B cell (primary cell): ENCODE results near the gene PLA2G10. TPM values are rescaled to one million over a fixed set of nuclear protein-coding genes. Genes with fewer than 3 reads are reported as not detected.

ENCODE experiments used
- ATAC-seq: fragments of 200-7000 bp; cut with Tn5 transposase; one replicate; pipeline ENCODE4 v1.10.0; 2021; ENCODE audit warnings: low read depth, mild to moderate bottlenecking, moderate number of reproducible peaks, moderate library complexity
- CTCF ChIA-PET: fragments of 350-600 bp; sonication (Branson Sonifier 250); formaldehyde crosslinking; loops from one replicate; lab custom pipeline; 2021; ENCODE audit warnings: antibody characterized with exemption, inconsistent platforms; lab: Charles Lee
- POLR2A ChIA-PET: fragments of 350-600 bp; sonication (Branson Sonifier 250); formaldehyde crosslinking; loops from one replicate; lab custom pipeline; 2021; ENCODE audit warnings: antibody characterized with exemption; lab: Charles Lee
- DNase-seq: peaks from one replicate; pipeline ENCODE4 v3.0.0; 2013
- H2AFZ ChIP-seq: 2 replicates; pipeline ENCODE4 v1.6.1; 2012; ENCODE audit warnings: mild to moderate bottlenecking, low read depth, low read length; ENCODE audit not compliant: insufficient read depth, poor library complexity, severe bottlenecking
- H3K27ac ChIP-seq, 2 donors: 1 replicate in 1 of 2; 2 replicates in 1 of 2; pipeline ENCODE4 v1.5.1; 2012 to 2013; ENCODE audit warnings: low read length in 2 of 2, mild to moderate bottlenecking in 2 of 2, moderate library complexity in 1 of 2
- H3K27me3 ChIP-seq, 4 experiments: fragments of 200-600 bp in 1 of 4; sonication (generic) in 1 of 4; replicated peaks in 1 of 4; 1 replicate in 2 of 4; 2 replicates in 2 of 4; pipeline versions ENCODE4 v1.6.1 to v1.7.0; 2013 to 2016; ENCODE audit warnings: low read length in 3 of 4, mild to moderate bottlenecking in 2 of 4, mixed read lengths in 1 of 4, moderate library complexity in 1 of 4; ENCODE audit not compliant: insufficient read depth in 4 of 4, control insufficient read depth in 3 of 4; ENCODE audit errors: control extremely low read depth in 1 of 4
- H3K36me3 ChIP-seq, 2 experiments: replicated peaks in 1 of 2; 1 replicate in 1 of 2; 2 replicates in 1 of 2; pipeline versions ENCODE4 v1.6.1 to v1.7.1; 2013; ENCODE audit warnings: low read length in 1 of 2; ENCODE audit not compliant: insufficient read depth in 2 of 2, control insufficient read depth in 1 of 2; ENCODE audit errors: control extremely low read depth in 1 of 2, extremely low read depth in 1 of 2
- H3K4me1 ChIP-seq, 2 donors: fragments of 200-600 bp in 1 of 2; sonication (generic) in 1 of 2; 1 replicate in 1 of 2; 2 replicates in 1 of 2; pipeline versions ENCODE4 v1.5.1 to v1.6.1; 2013 to 2017; ENCODE audit warnings: low read length in 2 of 2; ENCODE audit not compliant: control insufficient read depth in 2 of 2, insufficient read depth in 2 of 2
- H3K4me2 ChIP-seq: replicated peaks from 2 replicates; pipeline ENCODE3; 2012; ENCODE audit warnings: mild to moderate bottlenecking, low read depth, low read length; ENCODE audit not compliant: poor library complexity, severe bottlenecking
- H3K4me3 ChIP-seq, 5 experiments: fragments of 200-600 bp in 1 of 5; sonication (generic) in 1 of 5; 1 replicate in 3 of 5; 2 replicates in 2 of 5; pipeline versions ENCODE4 v1.5.1 to v1.7.0; 2011 to 2016; ENCODE audit warnings: low read length in 4 of 5, mild to moderate bottlenecking in 4 of 5, low read depth in 2 of 5, control low read depth in 1 of 5, moderate library complexity in 1 of 5; ENCODE audit not compliant: insufficient read depth in 1 of 5; ENCODE audit errors: control extremely low read depth in 1 of 5, extremely low read depth in 1 of 5
- H3K79me2 ChIP-seq: fragments of 200-600 bp; sonication (generic); one replicate; pipeline ENCODE4 v1.6.0; 2016; ENCODE audit warnings: low read length; ENCODE audit not compliant: control insufficient read depth, insufficient read depth
- H3K9ac ChIP-seq: fragments of 200-600 bp; sonication (generic); 2 replicates; pipeline ENCODE4 v1.6.1; 2017; ENCODE audit warnings: mild to moderate bottlenecking, low read length, moderate library complexity
- H3K9me3 ChIP-seq, 3 donors: one replicate each; pipeline versions ENCODE4 v1.6.1 to v1.7.1; 2013; ENCODE audit warnings: low read length in 2 of 3; ENCODE audit not compliant: control insufficient read depth in 2 of 3, insufficient read depth in 1 of 3; ENCODE audit errors: control extremely low read depth in 1 of 3
- H4K20me1 ChIP-seq: 2 replicates; pipeline ENCODE4 v1.6.0; 2012; ENCODE audit warnings: mild to moderate bottlenecking, low read length; ENCODE audit not compliant: insufficient read depth, control insufficient read depth, poor library complexity, severe bottlenecking
- H3K27ac Mint-ChIP-seq: one replicate; pipeline ENCODE4 v1.8.0; 2021; ENCODE audit warnings: mixed read lengths
- H3K27me3 Mint-ChIP-seq: one replicate; pipeline ENCODE4 v1.8.0; 2021; ENCODE audit warnings: mixed read lengths
- H3K4me1 Mint-ChIP-seq: one replicate; pipeline ENCODE4 v1.8.0; 2021; ENCODE audit warnings: mixed read lengths
- H3K4me3 Mint-ChIP-seq: one replicate; pipeline ENCODE4 v1.8.0; 2021; ENCODE audit warnings: mixed read lengths
- H3K9me3 Mint-ChIP-seq: one replicate; pipeline ENCODE4 v1.8.0; 2022; ENCODE audit warnings: mixed read lengths; ENCODE audit not compliant: insufficient read depth
- CTCF ChIP-seq: fragments of 200-600 bp; IDR thresholded peaks from one replicate; pipeline ENCODE4 v1.8.0; 2022; ENCODE audit warnings: antibody characterized with exemption, mild to moderate bottlenecking
- EZH2 ChIP-seq: IDR thresholded peaks from 2 replicates; pipeline ENCODE4 v1.6.1; 2012; ENCODE audit warnings: borderline replicate concordance, low read depth, mild to moderate bottlenecking, moderate library complexity, low read length; ENCODE audit not compliant: insufficient read depth, poor library complexity, severe bottlenecking
- WGBS: methylation state at CpG from one replicate; pipeline ENCODE4 v1.1.5; 2013; ENCODE audit warnings: missing lambda C conversion rate; ENCODE audit not compliant: insufficient coverage; 5-methylcytosine and 5-hydroxymethylcytosine counted together
- intact Hi-C: fragments of 100-400 bp; cut with micrococcal nuclease; formaldehyde crosslinking; loops from one replicate; pipeline ENCODE4 v1.10.0; 2022
- polyA plus RNA-seq: library from polyadenylated mRNA; depleted of rRNA; stranded (reverse); fragments of >200 nt; gene quantifications from 2 replicates; pipeline ENCODE4 v1.2.3, GENCODE V29; 2012
- total RNA-seq, 2 donors: library from RNA; stranded (reverse); fragments of 120-200 nt in 1 of 2; gene quantifications; 1 replicate in 1 of 2; 2 replicates in 1 of 2; pipeline versions ENCODE4 v1.2.3 to v1.2.4, GENCODE V29; 2013 to 2022

Gene PLA2G10
- total and polyA plus RNA-seq, 2 donors (not counting 1 experiment from before 2014, with no cell fraction given) = not detected

- no peaks in the 10 kb centered on the region for H3K27me3 Mint-ChIP-seq
- no peaks in the 10 kb centered on the region for H3K9me3 ChIP-seq
- intact Hi-C loops = no loop called here
- no peaks in the 10 kb centered on the region for H3K27me3 ChIP-seq
- no peak for DNase-seq
- no peak overlapping the region for H3K4me3 ChIP-seq
- ChIA-PET POLR2A (no interaction called here), CTCF (no interaction called here)
- H3K4me2 ChIP-seq = no peak overlapping the region
- no peak overlapping the region for H3K27ac Mint-ChIP-seq
- ATAC-seq = no peak
- H3K4me1 Mint-ChIP-seq = peaks cover 11% of the 10 kb centered on the region
- no peaks in the 10 kb centered on the region for H4K20me1 ChIP-seq
- H2AFZ ChIP-seq = no peak overlapping the region
- H3K4me3 Mint-ChIP-seq = no peak overlapping the region
- H3K9me3 Mint-ChIP-seq = no peaks in the 10 kb centered on the region
- WGBS = 97% methylated on average over 9 of the region's 16 CpGs
- no peak overlapping the region for H3K9ac ChIP-seq
- H3K4me1 ChIP-seq = peaks cover 8% of the 10 kb centered on the region in 2 donors
- TF ChIP-seq CTCF = no peak
- TF ChIP-seq EZH2 = no peak
- peaks cover 17 to 54% of the 10 kb centered on the region in 2 experiments for H3K36me3 ChIP-seq
- no peak overlapping the region for H3K27ac ChIP-seq
- no peaks in the 10 kb centered on the region for H3K79me2 ChIP-seq
Observed at GRCh38 chr16:14667347-14668266, 26.5 kb downstream of the PLA2G10 start.

- H3K9ac ChIP-seq = no peak overlapping the region
- TF ChIP-seq EZH2 (no peak), CTCF (no peak)
- H2AFZ ChIP-seq = no peak overlapping the region
- Mint-ChIP-seq H3K4me1 (peaks cover 8% of the 10 kb centered on the region), H3K27me3 (no peaks in the 10 kb centered on the region), H3K27ac (peak overlapping the region; percentile 42), H3K9me3 (no peaks in the 10 kb centered on the region), H3K4me3 (peak overlapping the region; percentile 7)
- ChIA-PET CTCF (no interaction called here), POLR2A (interaction anchor here (1.3 kb wide), 1 partner anchor 26 kb away, joined by 3 read pairs; the partner anchor contains the start of gene BFAR)
- ATAC-seq = peak; percentile 89
- peak overlapping the region; percentile 47 to 64 for H3K27ac ChIP-seq
- H3K4me3 ChIP-seq = no peak overlapping the region
- peak overlapping the region; percentile 25 for H3K4me2 ChIP-seq
- H3K79me2 ChIP-seq = no peaks in the 10 kb centered on the region
- DNase-seq = peak; percentile 61
- WGBS = 72% methylated on average over 2 of the region's 2 CpGs
- H3K27me3 ChIP-seq = no peaks in the 10 kb centered on the region
- peaks cover 7 to 61% of the 10 kb centered on the region in 2 experiments for H3K36me3 ChIP-seq
- H3K4me1 ChIP-seq = peaks cover 6 to 13% of the 10 kb centered on the region in 2 donors
- intact Hi-C loops = no loop called here
- H4K20me1 ChIP-seq = no peaks in the 10 kb centered on the region
- H3K9me3 ChIP-seq = no peaks in the 10 kb centered on the region
Observed at GRCh38 chr16:14658063-14658462, 36.0 kb downstream of the PLA2G10 start.
